SJCRH30 (cell line): Measurements from ENCODE around the gene RIC8B. TPM values are rescaled to one million over a fixed set of nuclear protein-coding genes. Genes with fewer than 3 reads are reported as not detected.

Experiments
- DNase-seq, 2 experiments: peaks; one replicate each; pipeline ENCODE4 v3.0.0-alpha.2; 2015 to 2020
- H3K27ac ChIP-seq: fragments of 250-450 bp; sonication (Bioruptor Pico); 2 replicates; pipeline ENCODE4 v1.5.1; 2020; ENCODE audit warnings: mild to moderate bottlenecking, moderate library complexity
- H3K27me3 ChIP-seq: fragments of 250-450 bp; sonication (Bioruptor Pico); 2 replicates; pipeline ENCODE4 v1.5.1; 2020; ENCODE audit warnings: mild to moderate bottlenecking, moderate library complexity
- H3K36me3 ChIP-seq: fragments of 250-450 bp; sonication (Bioruptor Pico); 2 replicates; pipeline ENCODE4 v1.5.1; 2020; ENCODE audit warnings: mild to moderate bottlenecking, moderate library complexity
- H3K4me1 ChIP-seq: fragments of 250-450 bp; sonication (Bioruptor Pico); 2 replicates; pipeline ENCODE4 v1.5.1; 2020; ENCODE audit warnings: mild to moderate bottlenecking, moderate library complexity
- H3K4me3 ChIP-seq: fragments of 250-450 bp; sonication (Bioruptor Pico); 2 replicates; pipeline ENCODE4 v1.5.1; 2020; ENCODE audit warnings: mild to moderate bottlenecking, moderate library complexity
- H3K9me3 ChIP-seq: fragments of 250-450 bp; sonication (Bioruptor Pico); replicated peaks from 2 replicates; pipeline ENCODE4 v1.5.1; 2020; ENCODE audit warnings: mild to moderate bottlenecking, moderate library complexity
- total RNA-seq: library from RNA; depleted of rRNA; stranded (reverse); fragments of >200 nt; shearing (Covaris generic); gene quantifications from 2 replicates; pipeline ENCODE4 v1.2.3, GENCODE V29; 2014

Gene RIC8B
- total RNA-seq, 1 experiment from 2014 or later, result 14.9 TPM

DNA sequence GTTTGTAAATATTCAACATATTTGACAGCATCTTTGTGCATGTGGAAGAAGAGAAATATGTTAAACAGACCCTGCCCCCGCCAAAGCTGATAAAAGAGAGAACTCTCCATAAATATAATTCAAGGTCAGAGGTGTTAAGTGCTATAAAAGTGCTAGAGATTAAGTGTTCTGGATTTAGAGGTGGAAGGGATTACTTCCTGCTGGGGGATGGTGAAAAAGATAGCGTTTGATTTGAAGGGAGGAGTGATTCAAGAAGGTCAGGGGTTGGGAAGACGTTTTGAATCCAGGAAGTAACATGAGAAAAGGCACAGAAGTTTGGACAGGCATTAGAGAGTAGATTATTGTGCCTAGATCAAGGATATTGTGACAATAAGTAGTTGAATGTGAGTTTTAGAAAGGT, 30.2 kb downstream of the RIC8B start:
- Histone ChIP-seq H3K4me3 (no peak overlapping the region), H3K27me3 (no peaks in the 10 kb centered on the region), H3K27ac (no peak overlapping the region), H3K4me1 (no peaks in the 10 kb centered on the region), H3K36me3 (peaks cover 8% of the 10 kb centered on the region), H3K9me3 (no peaks in the 10 kb centered on the region)
- DNase-seq, result no peak

DNA sequence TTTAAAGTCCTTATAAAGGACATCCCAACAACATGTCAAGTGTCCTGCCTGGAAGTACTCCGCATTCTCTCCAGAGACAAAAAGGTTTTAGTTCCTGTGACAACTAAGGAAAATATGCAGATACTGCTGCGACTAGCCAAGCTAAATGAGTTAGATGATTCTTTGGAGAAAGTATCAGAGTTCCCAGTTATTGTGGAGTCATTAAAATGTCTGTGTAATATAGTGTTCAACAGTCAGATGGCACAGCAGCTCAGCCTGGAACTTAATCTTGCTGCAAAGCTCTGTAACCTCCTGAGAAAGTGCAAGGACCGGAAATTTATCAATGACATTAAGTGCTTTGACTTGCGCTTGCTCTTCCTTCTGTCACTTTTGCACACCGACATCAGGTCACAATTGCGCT, 40.2 kb downstream of the RIC8B start:
- no peak for DNase-seq
- H3K27ac ChIP-seq, result no peak overlapping the region

DNA sequence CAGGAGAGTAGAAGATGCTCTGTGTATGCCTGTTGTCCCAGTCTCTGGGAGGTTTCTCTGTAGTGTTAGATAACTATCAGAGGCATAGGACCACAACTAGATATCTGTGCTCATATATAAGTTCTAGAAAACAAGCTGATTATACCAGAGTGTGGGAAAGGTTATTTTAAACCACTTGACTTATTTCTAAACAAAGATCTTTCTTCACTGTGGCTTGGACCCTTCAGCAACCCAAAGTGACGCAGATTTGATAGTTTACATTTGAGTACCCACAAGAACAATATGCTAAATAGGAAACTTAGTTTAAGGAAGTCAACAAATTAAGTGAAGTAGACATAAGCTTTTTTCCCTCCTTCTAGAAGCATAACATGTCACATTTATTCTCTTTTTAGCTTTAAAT, 41.3 kb downstream of the RIC8B start:
- Histone ChIP-seq H3K9me3 (no peaks in the 10 kb centered on the region), H3K27ac (no peak overlapping the region), H3K4me1 (no peaks in the 10 kb centered on the region), H3K4me3 (no peak overlapping the region), H3K27me3 (no peaks in the 10 kb centered on the region), H3K36me3 (peaks cover 21% of the 10 kb centered on the region)
- DNase-seq, result no peak

More for the DNA sequence above, 40.2 kb downstream of the RIC8B start:
- Histone ChIP-seq H3K27me3 (no peaks in the 10 kb centered on the region), H3K4me3 (no peak overlapping the region), H3K4me1 (no peaks in the 10 kb centered on the region), H3K36me3 (peaks cover 21% of the 10 kb centered on the region), H3K9me3 (no peaks in the 10 kb centered on the region)

DNA sequence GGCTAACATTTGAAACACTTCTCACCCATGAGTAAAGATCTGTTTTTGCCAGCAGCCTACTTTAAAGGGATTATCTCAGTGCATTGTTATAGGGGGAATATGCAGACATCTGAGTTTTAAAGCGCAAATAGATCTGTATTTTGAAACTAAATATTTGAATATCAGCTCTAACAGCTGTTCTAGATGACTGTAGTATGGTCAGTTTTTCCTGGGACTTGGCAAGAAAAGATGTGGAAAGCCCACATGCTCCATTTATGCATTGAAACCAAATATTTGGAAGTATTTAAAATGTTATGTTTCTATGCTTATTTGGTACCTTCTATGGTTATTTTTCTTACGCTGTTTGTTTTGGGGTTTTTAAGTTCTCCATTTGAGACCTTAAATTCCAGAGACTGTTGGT, 41.7 kb downstream of the RIC8B start:
- peaks cover 21% of the 10 kb centered on the region for H3K36me3 ChIP-seq
- H3K27ac ChIP-seq, result no peak overlapping the region
- no peak for DNase-seq
- H3K4me3 ChIP-seq, result no peak overlapping the region
- H3K4me1 ChIP-seq, result no peaks in the 10 kb centered on the region
- no peaks in the 10 kb centered on the region for H3K27me3 ChIP-seq
- no peaks in the 10 kb centered on the region for H3K9me3 ChIP-seq

DNA sequence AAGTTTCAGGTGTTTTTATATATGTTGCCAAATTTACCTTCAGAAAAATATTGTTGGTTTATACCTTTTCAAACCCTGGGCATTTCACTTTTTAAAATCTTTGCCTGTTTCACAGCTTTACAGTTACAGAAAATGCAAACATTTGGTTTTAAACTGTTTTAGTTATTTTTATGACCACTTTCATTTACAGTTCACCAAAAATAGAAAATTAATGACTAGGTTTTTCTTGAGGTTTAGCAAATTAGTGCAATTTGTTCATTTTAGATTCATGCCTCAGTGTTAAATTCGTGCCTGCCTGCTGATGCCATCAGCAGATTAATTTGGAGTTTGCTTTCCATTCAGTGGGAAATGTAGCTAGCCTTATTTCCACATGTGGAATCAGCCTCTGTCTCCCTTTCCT, 45.5 kb downstream of the RIC8B start:
- H3K4me1 ChIP-seq, result no peaks in the 10 kb centered on the region
- no peak overlapping the region for H3K4me3 ChIP-seq
- no peaks in the 10 kb centered on the region for H3K9me3 ChIP-seq
- H3K36me3 ChIP-seq, result peaks cover 17% of the 10 kb centered on the region
- no peaks in the 10 kb centered on the region for H3K27me3 ChIP-seq
- H3K27ac ChIP-seq, result no peak overlapping the region
- DNase-seq, result no peak

DNA sequence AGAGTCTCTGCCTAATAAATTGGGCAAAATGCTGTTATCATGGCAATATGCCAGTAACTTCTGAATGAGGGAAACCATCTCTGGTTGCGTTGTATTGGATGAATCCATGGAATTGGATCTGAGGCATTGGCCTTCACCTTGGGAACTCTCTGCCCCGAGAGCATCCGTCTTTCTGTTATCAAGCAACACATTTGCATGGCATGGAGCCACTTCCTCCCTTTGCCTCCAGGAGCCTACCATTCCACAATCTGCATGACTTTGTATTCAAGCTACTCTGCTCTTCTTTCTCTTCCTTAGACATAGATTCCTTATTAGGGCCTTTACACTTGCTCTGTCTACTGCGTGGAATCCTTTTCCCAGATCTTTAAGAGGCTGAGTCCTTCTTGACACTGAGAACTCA, 57.2 kb downstream of the RIC8B start:
- Histone ChIP-seq H3K27ac (no peak overlapping the region), H3K4me3 (no peak overlapping the region), H3K4me1 (no peaks in the 10 kb centered on the region), H3K27me3 (no peaks in the 10 kb centered on the region), H3K9me3 (no peaks in the 10 kb centered on the region), H3K36me3 (no peaks in the 10 kb centered on the region; the same call in 1 of the 2 replicates)
- no peak for DNase-seq

DNA sequence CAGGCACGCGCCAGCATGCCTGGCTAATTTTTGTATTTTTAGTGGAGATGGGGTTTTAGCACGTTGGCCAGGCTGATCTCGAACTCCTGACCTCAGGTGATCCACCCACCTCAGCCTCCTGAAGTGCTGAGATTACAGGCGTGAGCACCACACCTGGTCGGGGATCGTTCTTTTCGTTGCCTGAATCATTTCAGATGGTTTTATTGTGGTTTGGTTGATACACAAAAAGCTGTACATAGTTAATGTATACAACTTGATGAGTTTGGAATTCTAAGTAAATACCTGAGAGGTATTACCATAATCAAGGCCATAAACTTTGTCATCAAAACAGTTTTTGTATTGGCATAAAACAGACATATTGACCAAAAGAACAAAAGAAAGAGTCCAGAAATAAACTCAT, 63.3 kb downstream of the RIC8B start:
- no peaks in the 10 kb centered on the region for H3K4me1 ChIP-seq
- H3K36me3 ChIP-seq, result 0 out of 2 replicates have a peak, but pooled peaks cover 3% of the 10 kb centered on the region
- H3K27ac ChIP-seq, result no peak overlapping the region
- H3K27me3 ChIP-seq, result no peaks in the 10 kb centered on the region
- DNase-seq, result no peak
- H3K9me3 ChIP-seq, result no peaks in the 10 kb centered on the region
- no peak overlapping the region for H3K4me3 ChIP-seq

DNA sequence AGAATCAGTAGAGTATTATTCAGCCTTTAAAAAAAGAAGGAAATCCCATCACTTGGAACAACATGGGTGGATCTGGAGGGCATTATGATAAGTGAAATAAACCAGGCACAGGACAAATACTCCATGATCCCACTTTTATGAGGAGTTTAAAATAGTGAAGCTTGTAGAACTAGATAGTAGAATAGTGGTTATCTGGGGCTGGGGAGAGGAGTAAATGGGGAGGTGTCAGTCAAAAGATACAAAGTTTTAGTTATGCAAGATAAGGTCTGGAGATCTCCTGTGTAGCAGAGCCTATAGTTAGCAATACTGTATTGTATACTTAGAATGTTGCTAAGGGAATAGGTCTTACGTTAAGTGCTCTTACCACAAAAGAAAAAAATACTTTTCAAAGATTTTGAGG, 64.9 kb downstream of the RIC8B start:
- H3K4me3 ChIP-seq, result no peak overlapping the region
- DNase-seq, result no peak
- no peaks in the 10 kb centered on the region for H3K9me3 ChIP-seq
- H3K4me1 ChIP-seq, result no peaks in the 10 kb centered on the region
- no peaks in the 10 kb centered on the region for H3K27me3 ChIP-seq
- H3K27ac ChIP-seq, result no peak overlapping the region
- peaks cover 5% of the 10 kb centered on the region; the same call in 1 of the 2 replicates for H3K36me3 ChIP-seq

DNA sequence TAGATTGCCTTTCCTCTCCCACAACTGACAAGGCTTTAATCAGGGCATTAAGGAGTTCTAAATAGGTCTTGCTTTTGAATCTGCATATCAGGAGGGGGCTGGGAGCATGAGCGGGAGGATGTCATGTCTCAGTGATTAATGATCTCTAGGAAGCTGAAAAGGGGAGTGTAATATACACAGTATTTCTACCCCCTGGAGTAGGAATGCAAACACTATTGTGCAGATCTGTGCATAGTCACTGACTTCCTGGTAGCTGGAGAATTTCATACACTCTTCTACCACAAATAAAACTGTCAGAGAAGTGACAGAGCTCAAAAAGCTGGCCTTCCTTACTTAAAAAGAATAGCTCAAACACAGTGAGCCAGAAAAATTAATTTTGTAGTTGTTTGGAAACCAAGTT, 65.8 kb downstream of the RIC8B start:
- Histone ChIP-seq H3K36me3 (peaks cover 9% of the 10 kb centered on the region; the same call in 1 of the 2 replicates), H3K4me1 (no peaks in the 10 kb centered on the region), H3K4me3 (no peak overlapping the region), H3K9me3 (no peaks in the 10 kb centered on the region), H3K27ac (no peak overlapping the region), H3K27me3 (no peaks in the 10 kb centered on the region)
- no peak for DNase-seq

DNA sequence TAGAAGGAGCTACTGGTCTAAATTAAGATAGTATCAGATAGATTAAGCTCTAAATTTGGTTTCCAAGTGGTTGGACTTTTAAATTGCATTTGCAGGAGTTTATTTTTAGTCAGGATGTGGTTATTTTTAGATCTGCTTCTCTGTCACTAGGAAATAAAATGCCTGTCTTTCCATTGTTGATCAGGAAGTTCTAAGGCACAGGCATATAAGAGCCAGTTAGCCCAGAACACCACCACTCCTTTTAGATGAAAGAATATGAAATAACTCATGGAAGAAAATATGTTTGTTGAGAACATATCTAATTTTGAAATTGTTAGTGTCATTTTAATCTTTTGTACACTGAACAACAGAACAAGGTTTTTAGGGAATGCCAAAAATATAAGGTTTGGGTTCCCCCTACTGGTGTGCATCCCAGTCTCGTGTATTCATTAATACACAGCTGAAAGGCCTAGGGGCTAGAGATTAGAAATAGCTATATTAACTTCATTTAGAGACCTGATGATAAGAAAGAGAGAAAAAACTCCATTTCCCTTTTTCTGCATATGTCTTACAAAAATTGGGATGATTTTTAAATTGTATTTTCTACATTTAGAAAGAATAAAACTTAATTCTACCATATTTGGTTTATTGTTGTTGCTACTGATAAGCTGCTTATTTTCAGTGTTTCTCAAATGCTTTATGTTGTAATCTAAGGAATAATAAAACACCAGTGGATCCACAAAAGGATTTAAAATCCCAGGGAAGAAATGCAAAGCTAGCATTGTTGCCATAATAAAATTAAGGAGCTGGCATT, 67.2 kb downstream of the RIC8B start:
- Histone ChIP-seq H3K27ac (no peak overlapping the region), H3K4me1 (no peaks in the 10 kb centered on the region), H3K4me3 (no peak overlapping the region), H3K9me3 (no peaks in the 10 kb centered on the region), H3K36me3 (peaks cover 18% of the 10 kb centered on the region; the same call in 1 of the 2 replicates), H3K27me3 (no peaks in the 10 kb centered on the region)
- DNase-seq, result peak; percentile 34 to 62

DNA sequence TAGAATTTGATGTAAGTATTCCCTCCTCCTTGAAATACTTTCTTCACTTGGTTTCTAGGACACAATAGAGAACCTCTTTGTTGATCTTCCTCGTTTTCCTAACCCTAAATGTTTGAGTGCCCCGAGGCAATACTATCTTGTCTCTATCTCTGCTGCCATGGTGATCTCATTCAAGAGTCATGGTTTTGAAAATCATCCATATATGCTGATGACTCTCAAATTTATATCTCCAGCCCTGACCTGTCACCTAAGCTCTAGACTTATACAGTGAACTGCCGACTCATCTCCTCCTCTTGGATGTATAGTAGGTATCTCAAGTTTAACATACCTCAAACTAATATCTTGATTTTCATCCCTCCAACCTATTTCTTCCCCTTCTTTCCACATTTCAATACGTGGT, 71.4 kb downstream of the RIC8B start:
- Histone ChIP-seq H3K4me1 (no peaks in the 10 kb centered on the region), H3K4me3 (no peak overlapping the region), H3K27ac (no peak overlapping the region), H3K27me3 (no peaks in the 10 kb centered on the region), H3K36me3 (peaks cover 32% of the 10 kb centered on the region; the same call in 1 of the 2 replicates), H3K9me3 (no peaks in the 10 kb centered on the region)
- DNase-seq, result no peak

DNA sequence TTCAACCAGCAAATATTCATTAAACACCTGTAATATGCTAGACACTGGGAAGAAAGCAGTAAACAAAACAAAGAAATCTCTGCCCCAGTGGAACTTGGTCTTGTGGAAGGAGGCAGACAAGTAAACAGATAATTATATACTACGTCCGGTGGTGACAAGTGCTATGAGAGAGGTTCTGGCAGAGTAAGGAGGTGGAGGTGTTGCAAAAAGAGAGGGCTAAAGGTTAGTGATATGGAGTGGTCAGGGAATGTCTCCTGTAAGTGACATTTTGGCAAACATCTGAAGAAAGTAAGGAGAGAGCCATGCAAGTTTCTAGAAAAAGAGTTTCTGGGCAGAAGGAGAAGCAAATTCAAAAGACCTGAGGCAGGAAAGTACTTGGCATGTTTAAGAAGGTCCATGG, 73.4 kb downstream of the RIC8B start:
- Histone ChIP-seq H3K4me1 (no peaks in the 10 kb centered on the region), H3K9me3 (no peaks in the 10 kb centered on the region), H3K27ac (no peak overlapping the region), H3K36me3 (peaks cover 30% of the 10 kb centered on the region; the same call in 1 of the 2 replicates), H3K27me3 (no peaks in the 10 kb centered on the region), H3K4me3 (no peak overlapping the region)
- no peak for DNase-seq

DNA sequence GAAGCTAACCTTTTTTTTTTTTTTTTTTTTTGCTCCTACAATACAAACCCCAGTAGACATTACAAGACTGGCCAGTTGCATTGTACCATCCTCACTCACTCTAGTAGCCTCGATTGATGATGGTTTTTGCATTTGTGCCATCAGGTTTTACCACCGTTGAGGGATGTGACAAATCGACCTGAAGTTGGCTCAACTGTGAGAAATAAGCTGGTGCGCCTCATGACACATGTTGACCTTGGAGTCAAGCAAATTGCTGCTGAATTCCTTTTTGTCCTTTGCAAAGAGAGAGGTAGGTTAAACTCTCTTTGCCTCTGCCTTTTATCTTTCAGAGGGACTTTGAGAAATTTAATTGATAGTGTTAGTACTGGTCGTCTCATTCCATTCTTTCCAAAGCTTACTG, 76.8 kb downstream of the RIC8B start:
- H3K27me3 ChIP-seq, result no peaks in the 10 kb centered on the region
- H3K4me1 ChIP-seq, result no peaks in the 10 kb centered on the region
- no peaks in the 10 kb centered on the region for H3K9me3 ChIP-seq
- no peak overlapping the region for H3K4me3 ChIP-seq
- H3K27ac ChIP-seq, result no peak overlapping the region
- DNase-seq, result no peak
- H3K36me3 ChIP-seq, result peaks cover 22% of the 10 kb centered on the region; the same call in 1 of the 2 replicates

DNA sequence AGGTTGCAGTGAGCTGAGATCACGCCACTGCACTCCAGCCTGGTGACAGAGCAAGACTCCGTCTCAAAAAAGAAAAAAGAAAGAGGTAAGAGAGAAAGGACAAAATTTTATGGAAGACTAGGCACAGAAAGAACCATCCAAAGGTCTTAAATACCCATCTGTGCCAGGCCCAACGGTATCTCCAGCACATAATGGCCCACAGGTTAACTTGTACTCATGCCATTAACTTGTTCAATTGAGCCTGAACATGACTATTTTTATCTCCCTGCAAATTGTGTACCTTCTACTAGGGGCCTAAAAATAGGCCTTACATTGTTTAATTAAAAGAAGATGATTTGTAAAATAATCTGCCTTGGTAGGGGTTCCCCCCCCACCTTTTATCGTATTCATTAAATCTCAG, 80.2 kb downstream of the RIC8B start:
- H3K9me3 ChIP-seq, result no peaks in the 10 kb centered on the region
- no peak overlapping the region for H3K27ac ChIP-seq
- H3K27me3 ChIP-seq, result no peaks in the 10 kb centered on the region
- peaks cover 7% of the 10 kb centered on the region; the same call in 1 of the 2 replicates for H3K36me3 ChIP-seq
- no peak for DNase-seq
- no peak overlapping the region for H3K4me3 ChIP-seq
- H3K4me1 ChIP-seq, result no peaks in the 10 kb centered on the region

DNA sequence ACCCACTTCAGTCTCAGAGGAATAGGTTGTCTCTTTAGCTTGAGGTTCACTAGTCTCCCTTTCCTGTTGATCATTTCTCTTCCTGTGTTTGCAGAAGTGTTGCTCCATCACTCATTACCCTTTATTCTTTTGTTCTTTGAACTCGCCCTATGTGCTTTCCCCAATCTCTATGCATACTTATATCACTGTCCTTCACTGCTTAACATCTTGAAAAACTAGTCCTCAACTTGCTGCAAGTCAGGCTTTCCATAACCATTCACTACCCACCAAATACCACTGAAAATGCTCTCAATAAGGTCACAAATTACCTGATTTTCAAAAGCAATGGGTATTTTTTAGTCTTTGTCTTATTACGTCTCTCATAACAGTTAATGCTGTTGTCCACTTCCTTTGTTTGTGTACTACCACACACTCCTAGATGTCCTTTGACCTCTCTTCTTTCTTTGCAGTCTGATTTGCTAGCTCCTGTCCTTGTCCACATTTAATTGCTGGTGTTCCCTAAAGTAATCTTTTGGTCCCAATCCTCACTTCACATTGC, 80.8 kb downstream of the RIC8B start:
- no peak for DNase-seq
- H3K4me3 ChIP-seq, result no peak overlapping the region
- H3K9me3 ChIP-seq, result no peaks in the 10 kb centered on the region
- H3K27me3 ChIP-seq, result no peaks in the 10 kb centered on the region
- no peaks in the 10 kb centered on the region for H3K4me1 ChIP-seq
- H3K27ac ChIP-seq, result no peak overlapping the region
- peaks cover 12% of the 10 kb centered on the region for H3K36me3 ChIP-seq
